Vagina (tissue), 2 donors: ENCODE results near the gene LGALS12. TPM values are rescaled to one million over a fixed set of nuclear protein-coding genes. Genes with fewer than 3 reads are reported as not detected.

Experiments used
- DNase-seq, 2 donors: peaks; one replicate each; pipeline ENCODE4 v3.0.0-alpha.2; 2017; ENCODE audit errors: extremely low spot score in 2 of 2
- H3K27ac ChIP-seq: fragments of 200-600 bp; sonication (generic); one replicate; pipeline ENCODE4 v1.5.1; 2019
- H3K27me3 ChIP-seq: fragments of 200-600 bp; sonication (generic); one replicate; pipeline ENCODE4 v1.5.1; 2019
- H3K36me3 ChIP-seq, 2 donors: fragments of 200-600 bp; sonication (generic); one replicate each; pipeline ENCODE4 v1.5.1; 2017 to 2019
- H3K4me1 ChIP-seq: fragments of 200-600 bp; sonication (generic); one replicate; pipeline ENCODE4 v1.5.1; 2019
- H3K4me3 ChIP-seq, 2 donors: fragments of 200-600 bp; sonication (generic); 1 replicate in 1 of 2; 2 replicates in 1 of 2; pipeline ENCODE4 v1.5.1; 2016 to 2019
- H3K9me3 ChIP-seq: fragments of 200-600 bp; sonication (generic); one replicate; pipeline ENCODE4 v1.5.1; 2019
- POLR2A ChIP-seq, 2 donors: fragments of 450-650 bp; IDR thresholded peaks; one replicate each; pipeline ENCODE4 v1.6.1; 2017; ENCODE audit warnings: antibody characterized with exemption in 2 of 2, mild to moderate bottlenecking in 2 of 2, moderate library complexity in 2 of 2
- POLR2AphosphoS5 ChIP-seq, 2 donors: sonication (generic); formaldehyde crosslinking; IDR thresholded peaks; one replicate each; pipeline ENCODE4 v1.9.0; 2017; ENCODE audit warnings: antibody characterized with exemption in 2 of 2, mild to moderate bottlenecking in 2 of 2, low read depth in 1 of 2; ENCODE audit not compliant: insufficient read depth in 1 of 2
- intact Hi-C: fragments of 100-400 bp; cut with DNase I; formaldehyde crosslinking; loops from one replicate; pipeline ENCODE4 v1.15.1; 2023
- total RNA-seq: library from RNA; depleted of rRNA; stranded (reverse); fragments of >200 nt; gene quantifications from one replicate; pipeline ENCODE4 v1.2.3, GENCODE V29; 2016
- TF ChIP-seq, protein P1 (sequence below), 3 experiments: fragments of 450-650 bp in 2 of 3; fragments of 200-600 bp in 1 of 3; sonication (generic) in 1 of 3; IDR thresholded peaks; one replicate each; pipeline ENCODE4 v1.5.1; 2017 to 2019; ENCODE audit warnings: antibody characterized with exemption in 3 of 3, mild to moderate bottlenecking in 2 of 3, moderate library complexity in 2 of 3

LGALS12 gene
- total RNA-seq, 1 donor from 2014 or later, result 2.7 TPM

GRCh38 chr11:63503492-63503891 is 2.4 kb upstream of the LGALS12 start:
- no peak overlapping the region for H3K27ac ChIP-seq
- no peaks in the 10 kb centered on the region for H3K36me3 ChIP-seq
- H3K4me1 ChIP-seq, result no peaks in the 10 kb centered on the region
- no peak for DNase-seq
- H3K4me3 ChIP-seq, result no peak overlapping the region
- H3K9me3 ChIP-seq, result peaks cover 9% of the 10 kb centered on the region
- TF ChIP-seq POLR2AphosphoS5 (IDR thresholded peaks at IDR 0.05; ENCODE audit: insufficient read depth in 1 of 2, low read depth in 1 of 2) (no peak), POLR2A (IDR thresholded peaks at IDR 0.05) (no peak)
- TF ChIP-seq, protein P1, sequence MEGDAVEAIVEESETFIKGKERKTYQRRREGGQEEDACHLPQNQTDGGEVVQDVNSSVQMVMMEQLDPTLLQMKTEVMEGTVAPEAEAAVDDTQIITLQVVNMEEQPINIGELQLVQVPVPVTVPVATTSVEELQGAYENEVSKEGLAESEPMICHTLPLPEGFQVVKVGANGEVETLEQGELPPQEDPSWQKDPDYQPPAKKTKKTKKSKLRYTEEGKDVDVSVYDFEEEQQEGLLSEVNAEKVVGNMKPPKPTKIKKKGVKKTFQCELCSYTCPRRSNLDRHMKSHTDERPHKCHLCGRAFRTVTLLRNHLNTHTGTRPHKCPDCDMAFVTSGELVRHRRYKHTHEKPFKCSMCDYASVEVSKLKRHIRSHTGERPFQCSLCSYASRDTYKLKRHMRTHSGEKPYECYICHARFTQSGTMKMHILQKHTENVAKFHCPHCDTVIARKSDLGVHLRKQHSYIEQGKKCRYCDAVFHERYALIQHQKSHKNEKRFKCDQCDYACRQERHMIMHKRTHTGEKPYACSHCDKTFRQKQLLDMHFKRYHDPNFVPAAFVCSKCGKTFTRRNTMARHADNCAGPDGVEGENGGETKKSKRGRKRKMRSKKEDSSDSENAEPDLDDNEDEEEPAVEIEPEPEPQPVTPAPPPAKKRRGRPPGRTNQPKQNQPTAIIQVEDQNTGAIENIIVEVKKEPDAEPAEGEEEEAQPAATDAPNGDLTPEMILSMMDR (IDR thresholded peaks at IDR 0.05), result no peak
- intact Hi-C loops, result no loop called here
- H3K27me3 ChIP-seq, result no peaks in the 10 kb centered on the region

DNA sequence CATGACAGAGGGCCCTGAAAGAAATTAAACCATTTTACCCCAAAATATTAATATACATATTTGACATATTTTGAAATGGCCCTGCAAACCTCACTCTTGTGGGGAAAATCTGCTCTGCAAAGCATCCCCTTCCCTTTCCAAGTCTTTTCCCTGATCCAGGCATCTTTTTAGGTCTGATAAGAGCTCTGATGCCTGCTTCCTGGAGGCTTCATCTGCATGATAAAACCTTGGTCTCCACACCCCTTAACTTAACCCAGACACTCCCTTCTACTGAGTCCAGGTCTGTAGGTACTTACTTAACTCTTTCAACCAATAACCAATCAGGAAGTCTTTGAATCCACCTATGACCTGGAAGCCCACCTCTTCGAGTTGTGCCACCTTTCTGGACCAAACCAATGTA is 1.8 kb upstream of the LGALS12 start:
- no peak overlapping the region for H3K27ac ChIP-seq
- H3K4me3 ChIP-seq, result no peak overlapping the region
- H3K9me3 ChIP-seq, result peaks cover 9% of the 10 kb centered on the region
- no peaks in the 10 kb centered on the region for H3K4me1 ChIP-seq
- H3K27me3 ChIP-seq, result no peaks in the 10 kb centered on the region
- TF ChIP-seq POLR2A (IDR thresholded peaks at IDR 0.05) (no peak), POLR2AphosphoS5 (IDR thresholded peaks at IDR 0.05; ENCODE audit: insufficient read depth in 1 of 2, low read depth in 1 of 2) (no peak)
- TF ChIP-seq, protein P1 (IDR thresholded peaks at IDR 0.05), result no peak
- intact Hi-C loops, result no loop called here
- H3K36me3 ChIP-seq, result no peaks in the 10 kb centered on the region
- no peak for DNase-seq

- Histone ChIP-seq H3K27me3 (no peaks in the 10 kb centered on the region), H3K4me1 (no peaks in the 10 kb centered on the region), H3K9me3 (peaks cover 4% of the 10 kb centered on the region), H3K4me3 (no peak overlapping the region), H3K36me3 (no peaks in the 10 kb centered on the region), H3K27ac (no peak overlapping the region)
- TF ChIP-seq POLR2A (IDR thresholded peaks at IDR 0.05) (no peak), POLR2AphosphoS5 (IDR thresholded peaks at IDR 0.05; ENCODE audit: insufficient read depth in 1 of 2, low read depth in 1 of 2) (no peak)
- TF ChIP-seq, protein P1 (IDR thresholded peaks at IDR 0.05), result no peak
- intact Hi-C loops, result no loop called here
- no peak for DNase-seq
These were observed 824 bp upstream of the LGALS12 start for GRCh38 chr11:63504933-63505586.

DNA sequence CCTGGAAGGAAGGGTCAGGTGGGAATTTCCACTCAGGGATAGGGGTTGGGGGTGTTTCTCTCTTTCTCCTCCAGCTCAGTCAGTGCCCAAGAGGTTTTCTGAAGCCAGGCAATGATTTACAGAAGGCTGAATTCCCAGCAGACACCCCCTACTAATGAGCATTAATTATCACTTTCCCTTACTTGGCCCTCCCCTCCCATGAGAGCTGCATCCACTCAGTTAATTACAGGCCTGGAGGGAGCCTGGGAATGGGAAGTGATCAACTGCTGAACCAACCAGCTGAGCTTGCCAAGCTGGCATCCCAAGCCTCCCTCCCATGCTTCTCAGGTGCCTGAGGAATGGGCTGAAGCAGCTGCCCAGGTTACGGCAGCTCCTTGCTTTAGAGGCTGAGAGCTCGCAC is 992 bp downstream of the LGALS12 start:
- intact Hi-C loops, result no loop called here
- no peaks in the 10 kb centered on the region for H3K36me3 ChIP-seq
- no peaks in the 10 kb centered on the region for H3K4me1 ChIP-seq
- no peaks in the 10 kb centered on the region for H3K27me3 ChIP-seq
- no peaks in the 10 kb centered on the region for H3K9me3 ChIP-seq
- H3K4me3 ChIP-seq, result no peak overlapping the region
- no peak overlapping the region for H3K27ac ChIP-seq
- DNase-seq, result no peak
- TF ChIP-seq POLR2A (IDR thresholded peaks at IDR 0.05) (no peak), POLR2AphosphoS5 (IDR thresholded peaks at IDR 0.05; ENCODE audit: insufficient read depth in 1 of 2, low read depth in 1 of 2) (no peak)
- TF ChIP-seq, protein P1 (IDR thresholded peaks at IDR 0.05), result no peak

- no peak for DNase-seq
- H3K4me3 ChIP-seq, result no peak overlapping the region
- no peaks in the 10 kb centered on the region for H3K9me3 ChIP-seq
- TF ChIP-seq POLR2A (IDR thresholded peaks at IDR 0.05) (no peak), POLR2AphosphoS5 (IDR thresholded peaks at IDR 0.05; ENCODE audit: insufficient read depth in 1 of 2, low read depth in 1 of 2) (no peak)
- TF ChIP-seq, protein P1 (IDR thresholded peaks at IDR 0.05), result no peak
- H3K27me3 ChIP-seq, result no peaks in the 10 kb centered on the region
- no peak overlapping the region for H3K27ac ChIP-seq
- no peaks in the 10 kb centered on the region for H3K36me3 ChIP-seq
- intact Hi-C loops, result no loop called here
- no peaks in the 10 kb centered on the region for H3K4me1 ChIP-seq
These were observed 1.6 kb downstream of the LGALS12 start for GRCh38 chr11:63507511-63507910.
